ENCODE data around the gene ARHGAP31. TPM values are rescaled to one million over a fixed set of nuclear protein-coding genes. Genes with fewer than 3 reads are reported as not detected.

ARHGAP31 gene
- total and polyA plus RNA-seq, 4 donors: 0.99 to 4.6 (median 2.6) TPM

DNA sequence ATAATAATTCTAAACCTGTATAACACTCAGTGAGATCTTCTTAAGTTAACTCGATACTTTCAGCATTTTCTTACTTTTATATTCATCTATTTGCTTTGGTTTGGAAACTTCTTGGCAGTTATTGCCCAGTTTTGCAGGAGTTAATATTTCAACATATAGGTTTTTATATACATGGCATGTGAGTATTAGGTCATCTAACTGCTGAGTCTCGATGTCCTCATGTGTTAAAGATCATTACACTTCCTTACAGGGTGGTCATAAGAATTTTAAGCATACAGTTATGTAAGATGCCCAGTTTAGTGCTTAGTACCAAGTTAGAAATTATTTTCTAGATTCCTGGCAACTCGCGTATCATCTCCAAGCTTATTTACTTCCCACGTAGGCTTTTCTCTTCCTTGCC, 106.3 kb downstream of the ARHGAP31 start:
- Histone ChIP-seq H3K9ac (ENCODE audit: low read depth in 1 of 2, low read length in 2 of 2) (no peak overlapping the region), H3K27ac (ENCODE audit: low read depth in 1 of 2, low read length in 2 of 2) (no peak overlapping the region), H3K27me3 (ENCODE audit: control insufficient read depth in 4 of 4, insufficient read depth in 4 of 4, low read length in 3 of 4) (no peaks in the 10 kb centered on the region), H3K4me1 (ENCODE audit: control insufficient read depth in 4 of 4, insufficient read depth in 4 of 4, low read length in 3 of 4) (no peaks in the 10 kb centered on the region), H3K36me3 (ENCODE audit: control insufficient read depth in 4 of 4, insufficient read depth in 3 of 4, low read depth in 1 of 4, low read length in 3 of 4) (peaks cover 0 to 11% (median 0%) of the 10 kb centered on the region in 4 donors), H3K9me3 (ENCODE audit: control insufficient read depth in 4 of 4, low read length in 3 of 4) (no peaks in the 10 kb centered on the region), H3K4me3 (ENCODE audit: low read depth in 1 of 3, low read length in 3 of 3) (no peak overlapping the region)
- no peak for TF ChIP-seq HNF4A (conservative IDR thresholded peaks at IDR 0.05)
- TF ChIP-seq GABPA (IDR thresholded peaks at IDR 0.05 in 1 of 2, conservative IDR thresholded peaks at IDR 0.05 in 1 of 2): no peak
- TF ChIP-seq EGR1 (IDR thresholded peaks at IDR 0.05; ENCODE audit: low read depth in 2 of 2): no peak
- no peak for TF ChIP-seq FOXA2 (IDR thresholded peaks at IDR 0.05)
- TF ChIP-seq RXRA (IDR thresholded peaks at IDR 0.05): no peak
- TF ChIP-seq HNF4G (IDR thresholded peaks at IDR 0.05): no peak
- no peak for TF ChIP-seq TAF1 (conservative IDR thresholded peaks at IDR 0.05)
- no peak for TF ChIP-seq JUND (IDR thresholded peaks at IDR 0.05)
- TF ChIP-seq RAD21 (IDR thresholded peaks at IDR 0.05): no peak
- TF ChIP-seq, protein P1, sequence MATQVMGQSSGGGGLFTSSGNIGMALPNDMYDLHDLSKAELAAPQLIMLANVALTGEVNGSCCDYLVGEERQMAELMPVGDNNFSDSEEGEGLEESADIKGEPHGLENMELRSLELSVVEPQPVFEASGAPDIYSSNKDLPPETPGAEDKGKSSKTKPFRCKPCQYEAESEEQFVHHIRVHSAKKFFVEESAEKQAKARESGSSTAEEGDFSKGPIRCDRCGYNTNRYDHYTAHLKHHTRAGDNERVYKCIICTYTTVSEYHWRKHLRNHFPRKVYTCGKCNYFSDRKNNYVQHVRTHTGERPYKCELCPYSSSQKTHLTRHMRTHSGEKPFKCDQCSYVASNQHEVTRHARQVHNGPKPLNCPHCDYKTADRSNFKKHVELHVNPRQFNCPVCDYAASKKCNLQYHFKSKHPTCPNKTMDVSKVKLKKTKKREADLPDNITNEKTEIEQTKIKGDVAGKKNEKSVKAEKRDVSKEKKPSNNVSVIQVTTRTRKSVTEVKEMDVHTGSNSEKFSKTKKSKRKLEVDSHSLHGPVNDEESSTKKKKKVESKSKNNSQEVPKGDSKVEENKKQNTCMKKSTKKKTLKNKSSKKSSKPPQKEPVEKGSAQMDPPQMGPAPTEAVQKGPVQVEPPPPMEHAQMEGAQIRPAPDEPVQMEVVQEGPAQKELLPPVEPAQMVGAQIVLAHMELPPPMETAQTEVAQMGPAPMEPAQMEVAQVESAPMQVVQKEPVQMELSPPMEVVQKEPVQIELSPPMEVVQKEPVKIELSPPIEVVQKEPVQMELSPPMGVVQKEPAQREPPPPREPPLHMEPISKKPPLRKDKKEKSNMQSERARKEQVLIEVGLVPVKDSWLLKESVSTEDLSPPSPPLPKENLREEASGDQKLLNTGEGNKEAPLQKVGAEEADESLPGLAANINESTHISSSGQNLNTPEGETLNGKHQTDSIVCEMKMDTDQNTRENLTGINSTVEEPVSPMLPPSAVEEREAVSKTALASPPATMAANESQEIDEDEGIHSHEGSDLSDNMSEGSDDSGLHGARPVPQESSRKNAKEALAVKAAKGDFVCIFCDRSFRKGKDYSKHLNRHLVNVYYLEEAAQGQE (IDR thresholded peaks at IDR 0.05): no peak
- TF ChIP-seq FOXA1 (IDR thresholded peaks at IDR 0.05): no peak
- TF ChIP-seq, protein P2, sequence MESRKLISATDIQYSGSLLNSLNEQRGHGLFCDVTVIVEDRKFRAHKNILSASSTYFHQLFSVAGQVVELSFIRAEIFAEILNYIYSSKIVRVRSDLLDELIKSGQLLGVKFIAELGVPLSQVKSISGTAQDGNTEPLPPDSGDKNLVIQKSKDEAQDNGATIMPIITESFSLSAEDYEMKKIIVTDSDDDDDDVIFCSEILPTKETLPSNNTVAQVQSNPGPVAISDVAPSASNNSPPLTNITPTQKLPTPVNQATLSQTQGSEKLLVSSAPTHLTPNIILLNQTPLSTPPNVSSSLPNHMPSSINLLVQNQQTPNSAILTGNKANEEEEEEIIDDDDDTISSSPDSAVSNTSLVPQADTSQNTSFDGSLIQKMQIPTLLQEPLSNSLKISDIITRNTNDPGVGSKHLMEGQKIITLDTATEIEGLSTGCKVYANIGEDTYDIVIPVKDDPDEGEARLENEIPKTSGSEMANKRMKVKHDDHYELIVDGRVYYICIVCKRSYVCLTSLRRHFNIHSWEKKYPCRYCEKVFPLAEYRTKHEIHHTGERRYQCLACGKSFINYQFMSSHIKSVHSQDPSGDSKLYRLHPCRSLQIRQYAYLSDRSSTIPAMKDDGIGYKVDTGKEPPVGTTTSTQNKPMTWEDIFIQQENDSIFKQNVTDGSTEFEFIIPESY (IDR thresholded peaks at IDR 0.05): no peak
- TF ChIP-seq YY1 (IDR thresholded peaks at IDR 0.05): no peak
- WGBS: 90% methylated on average over 5 of the region's 5 CpGs
- no peak for DNase-seq (ENCODE audit: low spot score)

DNA sequence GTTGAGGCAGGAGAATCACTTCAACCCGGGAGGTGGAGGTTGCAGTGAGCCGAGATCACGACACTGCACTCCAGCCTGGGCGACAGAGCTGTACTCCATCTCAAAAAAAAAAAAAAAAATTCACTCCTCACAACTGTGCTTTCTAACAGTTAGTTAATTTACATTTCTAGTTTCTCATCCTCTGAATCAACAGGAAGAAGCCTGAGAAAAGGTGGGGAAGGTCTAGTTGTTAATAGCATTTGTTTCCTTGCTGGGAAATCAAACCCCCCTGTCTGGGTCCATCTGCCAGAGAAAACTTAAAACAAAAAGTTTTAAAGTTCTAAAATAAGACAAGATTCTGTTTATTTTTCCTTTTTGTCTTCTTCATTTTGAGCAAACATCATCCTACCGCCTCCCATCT, 106.9 kb downstream of the ARHGAP31 start:
- TF ChIP-seq, protein P3, sequence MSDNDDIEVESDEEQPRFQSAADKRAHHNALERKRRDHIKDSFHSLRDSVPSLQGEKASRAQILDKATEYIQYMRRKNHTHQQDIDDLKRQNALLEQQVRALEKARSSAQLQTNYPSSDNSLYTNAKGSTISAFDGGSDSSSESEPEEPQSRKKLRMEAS (IDR thresholded peaks at IDR 0.05): no peak
- TF ChIP-seq, protein P1 (IDR thresholded peaks at IDR 0.05): no peak
- TF ChIP-seq HNF4G (IDR thresholded peaks at IDR 0.05) (no peak), RXRA (IDR thresholded peaks at IDR 0.05) (no peak), NR2F2 (IDR thresholded peaks at IDR 0.05) (no peak), RAD21 (IDR thresholded peaks at IDR 0.05) (no peak), EGR1 (IDR thresholded peaks at IDR 0.05; ENCODE audit: low read depth in 2 of 2) (no peak), FOXA1 (IDR thresholded peaks at IDR 0.05) (no peak)
- TF ChIP-seq, protein P2 (IDR thresholded peaks at IDR 0.05): no peak
- H3K4me3 ChIP-seq (ENCODE audit: low read depth in 1 of 3, low read length in 3 of 3): no peak overlapping the region
- H3K27me3 ChIP-seq (ENCODE audit: control insufficient read depth in 4 of 4, insufficient read depth in 4 of 4, low read length in 3 of 4): no peaks in the 10 kb centered on the region
- 99% methylated on average over 5 of the region's 5 CpGs for WGBS
- no peak overlapping the region for H3K27ac ChIP-seq (ENCODE audit: low read depth in 1 of 2, low read length in 2 of 2)
- peaks cover 0 to 11% (median 0%) of the 10 kb centered on the region in 4 donors for H3K36me3 ChIP-seq (ENCODE audit: control insufficient read depth in 4 of 4, insufficient read depth in 3 of 4, low read depth in 1 of 4, low read length in 3 of 4)
- no peaks in the 10 kb centered on the region for H3K4me1 ChIP-seq (ENCODE audit: control insufficient read depth in 4 of 4, insufficient read depth in 4 of 4, low read length in 3 of 4)
- H3K9ac ChIP-seq (ENCODE audit: low read depth in 1 of 2, low read length in 2 of 2): no peak overlapping the region
- no peaks in the 10 kb centered on the region for H3K9me3 ChIP-seq (ENCODE audit: control insufficient read depth in 4 of 4, low read length in 3 of 4)
- DNase-seq (ENCODE audit: low spot score): no peak
